OCI-LY7 (cell line): ENCODE data around the gene KCND3.

Experiments used
- CTCF ChIP-seq: fragments of 200-600 bp; sonication (generic); conservative IDR thresholded peaks from 2 replicates; pipeline ENCODE4 v1.5.1; 2014; ENCODE audit warnings: mild to moderate bottlenecking, antibody characterized with exemption, low read length, moderate library complexity, mixed read lengths
- EZH2phosphoT487 ChIP-seq: fragments of 200-600 bp; sonication (generic); IDR thresholded peaks from 2 replicates; pipeline ENCODE4 v1.6.1; 2018; ENCODE audit warnings: low read depth, borderline replicate concordance, mild to moderate bottlenecking, mixed run types, antibody characterized with exemption, low read length, moderate library complexity, mixed read lengths

- TF ChIP-seq CTCF: no peak
- no peak for TF ChIP-seq EZH2phosphoT487
Measured at GRCh38 chr1:111812306-111812705, 177.2 kb downstream of the KCND3 start.
